ENCODE results near the gene TESK1.

Gene TESK1

GRCh38 chr9:35653611-35654010 lies 48.5 kb downstream of the TESK1 start:
- DNase-seq (ENCODE audit: low read depth in 1 of 2, low spot score in 1 of 2) = no peak
- no peak overlapping the region for H3K27ac ChIP-seq (replicated peaks)
- H3K4me3 ChIP-seq (replicated peaks; ENCODE audit: insufficient read depth, low read length) = no peak overlapping the region
- no peaks in the 10 kb centered on the region for H3K27me3 ChIP-seq (ENCODE audit: insufficient read depth, poor library complexity, severe bottlenecking)
- TF ChIP-seq GABPA (IDR thresholded peaks at IDR 0.05; ENCODE audit: low read depth) (no peak), SPI1 (IDR thresholded peaks at IDR 0.05; ENCODE audit: borderline replicate concordance, low read depth) (no peak), POLR2AphosphoS5 (IDR thresholded peaks at IDR 0.05; ENCODE audit: low read depth) (no peak), CTCF (IDR thresholded peaks at IDR 0.05; ENCODE audit: insufficient read depth, low read length) (no peak)

GRCh38 chr9:35656348-35656747 lies 51.3 kb downstream of the TESK1 start:
- Histone ChIP-seq H3K27me3 (ENCODE audit: insufficient read depth, poor library complexity, severe bottlenecking) (no peaks in the 10 kb centered on the region), H3K27ac (replicated peaks) (no peak overlapping the region), H3K4me3 (replicated peaks; ENCODE audit: insufficient read depth, low read length) (no peak overlapping the region)
- DNase-seq (ENCODE audit: low read depth in 1 of 2, low spot score in 1 of 2) = no peak
- no peak for TF ChIP-seq SPI1 (IDR thresholded peaks at IDR 0.05; ENCODE audit: borderline replicate concordance, low read depth)

- DNase-seq (ENCODE audit: low read depth in 1 of 2, low spot score in 1 of 2) = no peak
- H3K27ac ChIP-seq (replicated peaks) = peak overlapping the region; percentile 100
- H3K27me3 ChIP-seq (ENCODE audit: insufficient read depth, poor library complexity, severe bottlenecking) = no peaks in the 10 kb centered on the region
- no peak for TF ChIP-seq SPI1 (IDR thresholded peaks at IDR 0.05; ENCODE audit: borderline replicate concordance, low read depth)
- no peak for TF ChIP-seq GABPA (IDR thresholded peaks at IDR 0.05; ENCODE audit: low read depth)
- TF ChIP-seq REST (IDR thresholded peaks at IDR 0.05; ENCODE audit: insufficient replicate concordance, low read depth) = no peak
- TF ChIP-seq POLR2AphosphoS5 (IDR thresholded peaks at IDR 0.05; ENCODE audit: low read depth) = no peak
- no peak for TF ChIP-seq CTCF (IDR thresholded peaks at IDR 0.05; ENCODE audit: insufficient read depth, low read length)
- peak overlapping the region; percentile 30 for H3K4me3 ChIP-seq (replicated peaks; ENCODE audit: insufficient read depth, low read length)
Measured at GRCh38 chr9:35656831-35657545, 51.9 kb downstream of the TESK1 start.

GRCh38 chr9:35657546-35658136 lies 52.6 kb downstream of the TESK1 start, which contains the start of gene RMRP:
Gene RMRP, minus strand, starts transcription at chr9:35658019.
- Histone ChIP-seq H3K4me3 (replicated peaks; ENCODE audit: insufficient read depth, low read length) (peak within 1 kb of the TSS; percentile 89), H3K27me3 (ENCODE audit: insufficient read depth, poor library complexity, severe bottlenecking) (no peaks in the 10 kb centered on the region), H3K27ac (replicated peaks) (peak within 1 kb of the TSS; percentile 100)
- peak; percentile 99 to 100 for DNase-seq (ENCODE audit: low read depth in 1 of 2, low spot score in 1 of 2)
- peak; percentile 61; the same call in 1 of the 2 replicates for TF ChIP-seq SPI1 (IDR thresholded peaks at IDR 0.05; ENCODE audit: borderline replicate concordance, low read depth)
- no peak for TF ChIP-seq REST (IDR thresholded peaks at IDR 0.05; ENCODE audit: insufficient replicate concordance, low read depth)
- 0 out of 2 replicates have a peak, but pooled peaks have one; percentile 26 for TF ChIP-seq POLR2AphosphoS5 (IDR thresholded peaks at IDR 0.05; ENCODE audit: low read depth)
- peak; percentile 32; the same call in 1 of the 2 replicates for TF ChIP-seq GABPA (IDR thresholded peaks at IDR 0.05; ENCODE audit: low read depth)
- no peak for TF ChIP-seq CTCF (IDR thresholded peaks at IDR 0.05; ENCODE audit: insufficient read depth, low read length)
